ENCODE results near the gene PRDM8.

Gene PRDM8

GRCh38 chr4:80199947-80200346 lies 2.6 kb downstream of the PRDM8 start:
- TF ChIP-seq EZH2 (optimal IDR thresholded peaks at IDR 0.05; ENCODE audit: low read depth, low read length) (no peak), CTCF (IDR thresholded peaks at IDR 0.05; ENCODE audit: low read length) (no peak), EZH2phosphoT487 (IDR thresholded peaks at IDR 0.05; ENCODE audit: low read length) (no peak)
- Histone ChIP-seq H3K27ac (ENCODE audit: low read length) (no peak overlapping the region), H3K4me2 (ENCODE audit: low read depth, low read length) (no peak overlapping the region), H3K9ac (ENCODE audit: low read length) (no peak overlapping the region), H4K20me1 (ENCODE audit: insufficient read depth, low read length) (no peaks in the 10 kb centered on the region), H3K4me3 (ENCODE audit: low read length) (no peak overlapping the region), H3K36me3 (replicated peaks; ENCODE audit: insufficient read depth, low read length) (no peaks in the 10 kb centered on the region), H3F3A (ENCODE audit: insufficient read depth, low read length) (no peaks in the 10 kb centered on the region), H3K9me2 (replicated peaks; ENCODE audit: insufficient read depth, low read length) (no peaks in the 10 kb centered on the region), H3K79me2 (ENCODE audit: low read length) (no peaks in the 10 kb centered on the region), H3K4me1 (ENCODE audit: low read length) (no peaks in the 10 kb centered on the region), H2AFZ (ENCODE audit: low read length) (no peak overlapping the region), H3K9me3 (replicated peaks; ENCODE audit: insufficient read depth, low read length) (no peaks in the 10 kb centered on the region), H3K27me3 (replicated peaks; ENCODE audit: insufficient read depth, low read length) (no peaks in the 10 kb centered on the region)
- no peak for DNase-seq

- H4K20me1 ChIP-seq (ENCODE audit: insufficient read depth, low read length): no peaks in the 10 kb centered on the region
- no peak overlapping the region for H3K27ac ChIP-seq (ENCODE audit: low read length)
- no peaks in the 10 kb centered on the region for H3K79me2 ChIP-seq (ENCODE audit: low read length)
- no peaks in the 10 kb centered on the region for H3K9me3 ChIP-seq (replicated peaks; ENCODE audit: insufficient read depth, low read length)
- peak overlapping the region; percentile 62; the same call in 1 of the 2 replicates for H3K4me2 ChIP-seq (ENCODE audit: low read depth, low read length)
- H3K27me3 ChIP-seq (replicated peaks; ENCODE audit: insufficient read depth, low read length): no peaks in the 10 kb centered on the region
- no peak overlapping the region for H3K9ac ChIP-seq (ENCODE audit: low read length)
- no peaks in the 10 kb centered on the region for H3F3A ChIP-seq (ENCODE audit: insufficient read depth, low read length)
- no peaks in the 10 kb centered on the region for H3K36me3 ChIP-seq (replicated peaks; ENCODE audit: insufficient read depth, low read length)
- TF ChIP-seq EZH2 (optimal IDR thresholded peaks at IDR 0.05; ENCODE audit: low read depth, low read length): no peak
- TF ChIP-seq CTCF (IDR thresholded peaks at IDR 0.05; ENCODE audit: low read length): no peak
- TF ChIP-seq EZH2phosphoT487 (IDR thresholded peaks at IDR 0.05; ENCODE audit: low read length): no peak
- peak overlapping the region; percentile 87 for H2AFZ ChIP-seq (ENCODE audit: low read length)
- H3K4me1 ChIP-seq (ENCODE audit: low read length): no peaks in the 10 kb centered on the region
- peak overlapping the region; percentile 75 for H3K4me3 ChIP-seq (ENCODE audit: low read length)
- no peaks in the 10 kb centered on the region for H3K9me2 ChIP-seq (replicated peaks; ENCODE audit: insufficient read depth, low read length)
- no peak for DNase-seq
These were observed 4.2 kb downstream of the PRDM8 start for GRCh38 chr4:80201252-80202151.

GRCh38 chr4:80202190-80202711 lies 4.9 kb downstream of the PRDM8 start:
- H3K27me3 ChIP-seq (replicated peaks; ENCODE audit: insufficient read depth, low read length): no peaks in the 10 kb centered on the region
- H3K4me2 ChIP-seq (ENCODE audit: low read depth, low read length): peak overlapping the region; percentile 62
- H3K79me2 ChIP-seq (ENCODE audit: low read length): no peaks in the 10 kb centered on the region
- no peaks in the 10 kb centered on the region for H3K4me1 ChIP-seq (ENCODE audit: low read length)
- H3K27ac ChIP-seq (ENCODE audit: low read length): no peak overlapping the region
- TF ChIP-seq CTCF (IDR thresholded peaks at IDR 0.05; ENCODE audit: low read length) (peak; percentile 70), EZH2 (optimal IDR thresholded peaks at IDR 0.05; ENCODE audit: low read depth, low read length) (no peak)
- H3K9me2 ChIP-seq (replicated peaks; ENCODE audit: insufficient read depth, low read length): no peaks in the 10 kb centered on the region
- no peaks in the 10 kb centered on the region for H3F3A ChIP-seq (ENCODE audit: insufficient read depth, low read length)
- H3K36me3 ChIP-seq (replicated peaks; ENCODE audit: insufficient read depth, low read length): no peaks in the 10 kb centered on the region
- peak; percentile 45 for DNase-seq
- no peaks in the 10 kb centered on the region for H4K20me1 ChIP-seq (ENCODE audit: insufficient read depth, low read length)
- H2AFZ ChIP-seq (ENCODE audit: low read length): peak overlapping the region; percentile 87
- H3K9ac ChIP-seq (ENCODE audit: low read length): no peak overlapping the region
- peak overlapping the region; percentile 75 for H3K4me3 ChIP-seq (ENCODE audit: low read length)
- H3K9me3 ChIP-seq (replicated peaks; ENCODE audit: insufficient read depth, low read length): no peaks in the 10 kb centered on the region
